ENCODE data around the gene ROBO4. TPM values are rescaled to one million over a fixed set of nuclear protein-coding genes. Genes with fewer than 3 reads are reported as not detected.
A peak's percentile ranks its signal among the peaks of the same experiment; 100 is the strongest.

Gene ROBO4
- total and polyA plus RNA-seq, 2 of the 13 experiments (the other 11 are each of a cell fraction or from before 2014, with no cell fraction given) = 0.07 to 1.1 TPM

GRCh38 chr11:124875943-124876817 is 21.5 kb downstream of the ROBO4 start (continued):
- no peak for TF ChIP-seq ZNF564 (CRISPR knock-in tag; IDR thresholded peaks at IDR 0.05)
- TF ChIP-seq FOXA1 (IDR thresholded peaks at IDR 0.05) = no peak
- TF ChIP-seq FOXA1 (CRISPR knock-in tag; IDR thresholded peaks at IDR 0.05) = no peak
- 0 out of 2 replicates have a peak, but pooled peaks have one; percentile 24 for TF ChIP-seq SIN3A (IDR thresholded peaks at IDR 0.05; ENCODE audit: borderline replicate concordance, low read depth, low read length)
- peak; percentile 70; the same call in 1 of the 2 replicates for TF ChIP-seq GZF1 (CRISPR knock-in tag; IDR thresholded peaks at IDR 0.05)
- 0 out of 2 replicates have a peak, but pooled peaks have one; percentile 52 for TF ChIP-seq ZNF512B (CRISPR knock-in tag; IDR thresholded peaks at IDR 0.05; ENCODE audit: borderline replicate concordance)
- no peak for TF ChIP-seq ZNF274 (CRISPR knock-in tag; IDR thresholded peaks at IDR 0.05)
- TF ChIP-seq ZBTB4 (CRISPR knock-in tag; IDR thresholded peaks at IDR 0.05; ENCODE audit: borderline replicate concordance) = no peak
- peak; percentile 62; the same call in 1 of the 2 replicates for TF ChIP-seq BRF2 (CRISPR knock-in tag; IDR thresholded peaks at IDR 0.05)
- TF ChIP-seq ZBTB3 (CRISPR knock-in tag; IDR thresholded peaks at IDR 0.05; ENCODE audit: borderline replicate concordance, low read depth) = no peak
- no peak for TF ChIP-seq NONO (IDR thresholded peaks at IDR 0.05)
- 0 out of 2 replicates have a peak, but pooled peaks have one; percentile 44 for TF ChIP-seq NONO (CRISPR knock-in tag; conservative IDR thresholded peaks at IDR 0.05)
- TF ChIP-seq MTA1 (CRISPR knock-in tag; IDR thresholded peaks at IDR 0.05; ENCODE audit: borderline replicate concordance) = peak; percentile 68; the same call in 1 of the 2 replicates
- TF ChIP-seq ZBTB44 (CRISPR knock-in tag; IDR thresholded peaks at IDR 0.05) = 0 out of 2 replicates have a peak, but pooled peaks have one; percentile 31
- peak; percentile 72 for TF ChIP-seq RBFOX2 (IDR thresholded peaks at IDR 0.05; ENCODE audit: low read depth, low read length)
- no peak; the same call in 1 of the 2 replicates for TF ChIP-seq ZFP90 (CRISPR knock-in tag; IDR thresholded peaks at IDR 0.05; ENCODE audit: borderline replicate concordance)
- peak; percentile 67; the same call in 1 of the 2 replicates for TF ChIP-seq ZNF724P (CRISPR knock-in tag; IDR thresholded peaks at IDR 0.05; ENCODE audit: borderline replicate concordance)
- 0 out of 2 replicates have a peak, but pooled peaks have one; percentile 41 for TF ChIP-seq ADNP (CRISPR knock-in tag; IDR thresholded peaks at IDR 0.05)
- TF ChIP-seq ZNF234 (CRISPR knock-in tag; conservative IDR thresholded peaks at IDR 0.05) = no peak
- no peak for TF ChIP-seq ZNF138 (CRISPR knock-in tag; IDR thresholded peaks at IDR 0.05; ENCODE audit: low read depth)

Data from HepG2 (cell line).